ENCODE results near the gene POMGNT1.

Gene POMGNT1

DNA sequence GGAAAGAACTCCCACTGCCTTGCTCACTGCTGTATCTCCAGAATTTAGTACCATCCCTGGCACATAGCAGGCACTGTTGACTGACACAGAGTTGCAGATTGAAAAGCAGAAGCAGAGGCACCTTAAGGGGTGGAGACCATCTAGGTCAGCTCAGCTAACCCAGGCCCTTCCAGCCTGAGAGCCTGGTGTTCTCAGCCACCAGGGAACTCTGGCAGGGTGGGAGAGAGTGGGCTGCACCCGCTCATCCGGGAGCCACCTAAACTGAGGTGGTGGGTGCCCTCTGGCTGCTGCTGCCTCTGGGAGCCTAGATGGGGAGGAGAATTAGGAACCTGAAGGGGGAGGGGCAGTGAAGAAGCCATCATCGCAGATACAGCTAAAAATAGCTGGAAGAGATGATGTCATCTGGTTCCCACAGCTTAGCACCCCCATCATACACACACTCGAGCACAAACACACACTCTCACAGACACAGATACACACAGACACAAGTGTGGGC is 24.8 kb downstream of the POMGNT1 start:
- Histone ChIP-seq H3F3A (ENCODE audit: insufficient read depth, low read length) (no peaks in the 10 kb centered on the region), H3K9me2 (ENCODE audit: low read depth, low read length) (no peaks in the 10 kb centered on the region), H2AFZ (ENCODE audit: low read length) (no peak overlapping the region), H3K4me1 (ENCODE audit: insufficient read depth, low read length, severe bottlenecking) (peaks cover 3% of the 10 kb centered on the region), H3K27me3 (ENCODE audit: insufficient read depth, low read length) (no peaks in the 10 kb centered on the region; the same call in 1 of the 2 replicates), H3K36me3 (ENCODE audit: insufficient read depth, low read length) (no peaks in the 10 kb centered on the region), H3K79me2 (ENCODE audit: insufficient read depth, low read length) (no peaks in the 10 kb centered on the region), H3K9ac (ENCODE audit: low read length) (no peak overlapping the region), H3K4me2 (ENCODE audit: low read length) (no peak overlapping the region), H3K4me3 (ENCODE audit: low read depth, low read length, poor library complexity, severe bottlenecking) (no peak overlapping the region), H3K27ac (ENCODE audit: low read depth, low read length, poor library complexity, severe bottlenecking) (no peak overlapping the region), H4K20me1 (ENCODE audit: insufficient read depth, low read length) (no peaks in the 10 kb centered on the region), H3K9me3 (ENCODE audit: low read length) (no peaks in the 10 kb centered on the region)
- TF ChIP-seq, protein P1, sequence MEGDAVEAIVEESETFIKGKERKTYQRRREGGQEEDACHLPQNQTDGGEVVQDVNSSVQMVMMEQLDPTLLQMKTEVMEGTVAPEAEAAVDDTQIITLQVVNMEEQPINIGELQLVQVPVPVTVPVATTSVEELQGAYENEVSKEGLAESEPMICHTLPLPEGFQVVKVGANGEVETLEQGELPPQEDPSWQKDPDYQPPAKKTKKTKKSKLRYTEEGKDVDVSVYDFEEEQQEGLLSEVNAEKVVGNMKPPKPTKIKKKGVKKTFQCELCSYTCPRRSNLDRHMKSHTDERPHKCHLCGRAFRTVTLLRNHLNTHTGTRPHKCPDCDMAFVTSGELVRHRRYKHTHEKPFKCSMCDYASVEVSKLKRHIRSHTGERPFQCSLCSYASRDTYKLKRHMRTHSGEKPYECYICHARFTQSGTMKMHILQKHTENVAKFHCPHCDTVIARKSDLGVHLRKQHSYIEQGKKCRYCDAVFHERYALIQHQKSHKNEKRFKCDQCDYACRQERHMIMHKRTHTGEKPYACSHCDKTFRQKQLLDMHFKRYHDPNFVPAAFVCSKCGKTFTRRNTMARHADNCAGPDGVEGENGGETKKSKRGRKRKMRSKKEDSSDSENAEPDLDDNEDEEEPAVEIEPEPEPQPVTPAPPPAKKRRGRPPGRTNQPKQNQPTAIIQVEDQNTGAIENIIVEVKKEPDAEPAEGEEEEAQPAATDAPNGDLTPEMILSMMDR (IDR thresholded peaks at IDR 0.05; ENCODE audit: low read length): no peak
- no peak for TF ChIP-seq EZH2 (IDR thresholded peaks at IDR 0.05; ENCODE audit: borderline replicate concordance, low read length)

DNA sequence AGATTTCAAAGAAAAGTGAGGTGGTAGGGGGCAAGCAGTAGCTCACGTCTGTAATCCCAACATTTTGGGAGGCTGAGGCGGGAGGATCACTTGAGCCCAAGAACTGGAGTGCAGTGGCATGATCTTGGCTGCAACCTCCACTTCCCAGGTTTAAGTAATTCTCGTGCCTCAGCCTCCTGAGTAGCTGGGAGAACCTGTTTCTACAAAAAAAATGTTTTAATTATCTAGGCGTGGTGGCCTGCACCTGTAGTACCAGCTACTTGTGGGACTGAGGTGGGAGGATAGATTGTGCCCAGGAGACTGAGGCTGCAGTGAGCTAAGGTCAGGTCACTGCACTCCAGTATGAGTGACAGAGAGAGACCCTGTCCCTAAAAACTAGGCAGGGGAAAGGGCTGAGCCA is 25.9 kb downstream of the POMGNT1 start:
- Histone ChIP-seq H3K4me3 (ENCODE audit: low read depth, low read length, poor library complexity, severe bottlenecking) (no peak overlapping the region), H3K79me2 (ENCODE audit: insufficient read depth, low read length) (no peaks in the 10 kb centered on the region), H3K9me3 (ENCODE audit: low read length) (no peaks in the 10 kb centered on the region), H3K4me1 (ENCODE audit: insufficient read depth, low read length, severe bottlenecking) (peaks cover 6% of the 10 kb centered on the region), H3K36me3 (ENCODE audit: insufficient read depth, low read length) (no peaks in the 10 kb centered on the region; the same call in 1 of the 2 replicates), H3K27me3 (ENCODE audit: insufficient read depth, low read length) (no peaks in the 10 kb centered on the region; the same call in 1 of the 2 replicates), H3K9ac (ENCODE audit: low read length) (no peak overlapping the region), H4K20me1 (ENCODE audit: insufficient read depth, low read length) (no peaks in the 10 kb centered on the region), H2AFZ (ENCODE audit: low read length) (no peak overlapping the region), H3K27ac (ENCODE audit: low read depth, low read length, poor library complexity, severe bottlenecking) (no peak overlapping the region), H3K9me2 (ENCODE audit: low read depth, low read length) (no peaks in the 10 kb centered on the region), H3K4me2 (ENCODE audit: low read length) (no peak overlapping the region), H3F3A (ENCODE audit: insufficient read depth, low read length) (no peaks in the 10 kb centered on the region)
- no peak for TF ChIP-seq EZH2 (IDR thresholded peaks at IDR 0.05; ENCODE audit: borderline replicate concordance, low read length)
- TF ChIP-seq, protein P1 (IDR thresholded peaks at IDR 0.05; ENCODE audit: low read length): no peak

DNA sequence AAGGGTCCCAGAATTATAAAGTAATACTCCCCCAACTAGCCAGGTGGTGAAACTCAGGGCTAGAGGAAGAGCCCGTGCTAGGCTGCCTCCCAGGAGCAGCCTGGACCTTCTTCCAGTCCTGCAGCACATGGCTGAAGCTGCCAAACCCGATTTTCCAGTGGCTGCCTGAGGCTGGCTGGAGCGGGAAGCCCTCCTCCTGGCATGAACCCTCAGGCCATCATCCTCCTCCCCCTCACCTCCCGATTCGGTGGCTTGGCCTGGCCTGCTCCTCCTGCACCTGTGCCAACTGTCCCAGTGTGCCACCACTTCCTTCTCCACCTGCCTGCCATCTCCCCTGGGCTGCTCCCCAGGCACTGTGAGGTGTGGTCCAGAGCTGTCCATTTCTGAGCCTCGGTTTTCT is 26.4 kb downstream of the POMGNT1 start:
- H3K27me3 ChIP-seq (ENCODE audit: insufficient read depth, low read length): no peaks in the 10 kb centered on the region; the same call in 1 of the 2 replicates
- no peaks in the 10 kb centered on the region for H3F3A ChIP-seq (ENCODE audit: insufficient read depth, low read length)
- no peaks in the 10 kb centered on the region; the same call in 1 of the 2 replicates for H3K36me3 ChIP-seq (ENCODE audit: insufficient read depth, low read length)
- no peak for TF ChIP-seq EZH2 (IDR thresholded peaks at IDR 0.05; ENCODE audit: borderline replicate concordance, low read length)
- TF ChIP-seq, protein P1 (IDR thresholded peaks at IDR 0.05; ENCODE audit: low read length): no peak
- H3K9me3 ChIP-seq (ENCODE audit: low read length): no peaks in the 10 kb centered on the region
- no peak overlapping the region for H2AFZ ChIP-seq (ENCODE audit: low read length)
- no peak overlapping the region for H3K9ac ChIP-seq (ENCODE audit: low read length)
- no peak overlapping the region for H3K27ac ChIP-seq (ENCODE audit: low read depth, low read length, poor library complexity, severe bottlenecking)
- no peaks in the 10 kb centered on the region for H3K9me2 ChIP-seq (ENCODE audit: low read depth, low read length)
- no peak overlapping the region for H3K4me3 ChIP-seq (ENCODE audit: low read depth, low read length, poor library complexity, severe bottlenecking)
- peaks cover 11% of the 10 kb centered on the region for H3K4me1 ChIP-seq (ENCODE audit: insufficient read depth, low read length, severe bottlenecking)
- H3K4me2 ChIP-seq (ENCODE audit: low read length): no peak overlapping the region
- no peaks in the 10 kb centered on the region for H4K20me1 ChIP-seq (ENCODE audit: insufficient read depth, low read length)
- H3K79me2 ChIP-seq (ENCODE audit: insufficient read depth, low read length): no peaks in the 10 kb centered on the region
